HepG2 (cell line): Measurements from ENCODE around the gene CEP55. TPM values are rescaled to one million over a fixed set of nuclear protein-coding genes. Genes with fewer than 3 reads are reported as not detected.

Experiments used
- SOX13 ChIP-seq, 3 experiments: fragments of 450-650 bp in 1 of 3; sonication (generic) in 1 of 3; formaldehyde crosslinking in 1 of 3; IDR thresholded peaks in 2 of 3; conservative IDR thresholded peaks in 1 of 3; 2 replicates each; pipeline versions ENCODE4 v1.5.0 to v1.6.1; 2016 to 2020; ENCODE audit warnings: antibody characterized with exemption in 1 of 3, mild to moderate bottlenecking in 1 of 3, missing compliant biosample characterization in 1 of 3, missing genetic modification reagents in 1 of 3, moderate library complexity in 1 of 3
- SP5 ChIP-seq: IDR thresholded peaks from 2 replicates; pipeline ENCODE4 v1.6.1; 2016; ENCODE audit warnings: low read depth, borderline replicate concordance
- ZNF292 ChIP-seq: sonication (generic); formaldehyde crosslinking; IDR thresholded peaks from 2 replicates; pipeline ENCODE4 v1.8.1; 2022; ENCODE audit warnings: mild to moderate bottlenecking, low read depth, missing genetic modification reagents, borderline replicate concordance
- ZNF382 ChIP-seq: sonication (generic); formaldehyde crosslinking; IDR thresholded peaks from 2 replicates; pipeline ENCODE4 v1.5.0; 2020; ENCODE audit warnings: missing genetic modification reagents, mild to moderate bottlenecking, borderline replicate concordance
- ZNF629 ChIP-seq: sonication (generic); formaldehyde crosslinking; conservative IDR thresholded peaks from 2 replicates; pipeline ENCODE4 v1.5.0; 2020; ENCODE audit warnings: missing genetic modification reagents
- ZNF839 ChIP-seq: sonication (generic); formaldehyde crosslinking; IDR thresholded peaks from 2 replicates; pipeline ENCODE4 v1.4.0; 2020; ENCODE audit warnings: missing genetic modification reagents, mild to moderate bottlenecking, borderline replicate concordance
- polyA plus RNA-seq, 8 experiments: library from polyadenylated mRNA; depleted of rRNA in 3 of 8; stranded (reverse) in 7 of 8; unstranded in 1 of 8; fragments of >200 nt; fragmentation: Illumina TruSeq in 4 of 8; extraction: Trizol in 4 of 8; gene quantifications; 2 replicates each; pipeline versions ENCODE4 v1.2.1 to v1.2.3, GENCODE V29; 2011 to 2016; ENCODE audit warnings: low read depth in 4 of 8, missing spikeins in 1 of 8, mixed read lengths in 1 of 8; ENCODE audit not compliant: insufficient read depth in 1 of 8
- total RNA-seq, 5 experiments: library from RNA; depleted of rRNA; stranded (reverse); fragments of >200 nt; fragmentation: Illumina TruSeq; extraction: Trizol; gene quantifications; 2 replicates each; pipeline ENCODE4 v1.2.3, GENCODE V29; 2016; ENCODE audit warnings: low read depth in 1 of 5
- TF ChIP-seq, protein P1 (sequence below): sonication (generic); formaldehyde crosslinking; IDR thresholded peaks from 2 replicates; pipeline ENCODE4 v1.5.0; 2020; ENCODE audit warnings: mild to moderate bottlenecking, missing genetic modification reagents, borderline replicate concordance
- TF ChIP-seq, protein P2 (sequence below): sonication (generic); formaldehyde crosslinking; conservative IDR thresholded peaks from 2 replicates; pipeline ENCODE4 v1.8.1; 2023; ENCODE audit warnings: missing genetic modification reagents
- TF ChIP-seq, protein P3 (sequence below): sonication (generic); formaldehyde crosslinking; IDR thresholded peaks from 2 replicates; pipeline ENCODE4 v1.4.0; 2020; ENCODE audit warnings: missing genetic modification reagents
- TF ChIP-seq, protein P4 (sequence below): sonication (generic); formaldehyde crosslinking; IDR thresholded peaks from 2 replicates; pipeline ENCODE4 v1.8.1; 2022; ENCODE audit warnings: mild to moderate bottlenecking, missing genetic modification reagents
- TF ChIP-seq, protein P5 (sequence below): sonication (generic); formaldehyde crosslinking; IDR thresholded peaks from 2 replicates; pipeline ENCODE4 v1.5.1; 2020; ENCODE audit warnings: missing genetic modification reagents, mild to moderate bottlenecking, borderline replicate concordance

CEP55 gene
- total and polyA plus RNA-seq, 2 of the 13 experiments (the other 11 are each of a cell fraction or from before 2014, with no cell fraction given) = 6.5 to 17.1 TPM

DNA sequence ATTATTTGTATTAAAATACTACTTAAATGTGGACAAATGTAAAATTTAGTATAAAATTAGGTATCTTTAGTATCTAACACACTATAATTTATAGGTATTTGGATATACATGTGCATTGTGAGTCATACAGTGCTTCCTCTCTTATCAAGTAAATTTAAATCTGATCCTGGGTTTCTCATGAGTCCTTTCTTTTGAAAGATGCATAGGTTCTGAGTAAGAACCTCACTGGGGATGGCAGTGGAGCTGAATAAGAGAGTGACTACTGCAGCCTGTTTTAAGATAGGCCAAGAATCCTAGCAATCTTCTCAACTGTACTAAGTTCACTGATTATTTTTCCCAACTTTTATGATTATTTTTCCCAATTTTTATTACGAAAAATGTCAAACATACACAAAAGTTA is 16.2 kb downstream of the CEP55 start (continued):
- TF ChIP-seq, protein P1, sequence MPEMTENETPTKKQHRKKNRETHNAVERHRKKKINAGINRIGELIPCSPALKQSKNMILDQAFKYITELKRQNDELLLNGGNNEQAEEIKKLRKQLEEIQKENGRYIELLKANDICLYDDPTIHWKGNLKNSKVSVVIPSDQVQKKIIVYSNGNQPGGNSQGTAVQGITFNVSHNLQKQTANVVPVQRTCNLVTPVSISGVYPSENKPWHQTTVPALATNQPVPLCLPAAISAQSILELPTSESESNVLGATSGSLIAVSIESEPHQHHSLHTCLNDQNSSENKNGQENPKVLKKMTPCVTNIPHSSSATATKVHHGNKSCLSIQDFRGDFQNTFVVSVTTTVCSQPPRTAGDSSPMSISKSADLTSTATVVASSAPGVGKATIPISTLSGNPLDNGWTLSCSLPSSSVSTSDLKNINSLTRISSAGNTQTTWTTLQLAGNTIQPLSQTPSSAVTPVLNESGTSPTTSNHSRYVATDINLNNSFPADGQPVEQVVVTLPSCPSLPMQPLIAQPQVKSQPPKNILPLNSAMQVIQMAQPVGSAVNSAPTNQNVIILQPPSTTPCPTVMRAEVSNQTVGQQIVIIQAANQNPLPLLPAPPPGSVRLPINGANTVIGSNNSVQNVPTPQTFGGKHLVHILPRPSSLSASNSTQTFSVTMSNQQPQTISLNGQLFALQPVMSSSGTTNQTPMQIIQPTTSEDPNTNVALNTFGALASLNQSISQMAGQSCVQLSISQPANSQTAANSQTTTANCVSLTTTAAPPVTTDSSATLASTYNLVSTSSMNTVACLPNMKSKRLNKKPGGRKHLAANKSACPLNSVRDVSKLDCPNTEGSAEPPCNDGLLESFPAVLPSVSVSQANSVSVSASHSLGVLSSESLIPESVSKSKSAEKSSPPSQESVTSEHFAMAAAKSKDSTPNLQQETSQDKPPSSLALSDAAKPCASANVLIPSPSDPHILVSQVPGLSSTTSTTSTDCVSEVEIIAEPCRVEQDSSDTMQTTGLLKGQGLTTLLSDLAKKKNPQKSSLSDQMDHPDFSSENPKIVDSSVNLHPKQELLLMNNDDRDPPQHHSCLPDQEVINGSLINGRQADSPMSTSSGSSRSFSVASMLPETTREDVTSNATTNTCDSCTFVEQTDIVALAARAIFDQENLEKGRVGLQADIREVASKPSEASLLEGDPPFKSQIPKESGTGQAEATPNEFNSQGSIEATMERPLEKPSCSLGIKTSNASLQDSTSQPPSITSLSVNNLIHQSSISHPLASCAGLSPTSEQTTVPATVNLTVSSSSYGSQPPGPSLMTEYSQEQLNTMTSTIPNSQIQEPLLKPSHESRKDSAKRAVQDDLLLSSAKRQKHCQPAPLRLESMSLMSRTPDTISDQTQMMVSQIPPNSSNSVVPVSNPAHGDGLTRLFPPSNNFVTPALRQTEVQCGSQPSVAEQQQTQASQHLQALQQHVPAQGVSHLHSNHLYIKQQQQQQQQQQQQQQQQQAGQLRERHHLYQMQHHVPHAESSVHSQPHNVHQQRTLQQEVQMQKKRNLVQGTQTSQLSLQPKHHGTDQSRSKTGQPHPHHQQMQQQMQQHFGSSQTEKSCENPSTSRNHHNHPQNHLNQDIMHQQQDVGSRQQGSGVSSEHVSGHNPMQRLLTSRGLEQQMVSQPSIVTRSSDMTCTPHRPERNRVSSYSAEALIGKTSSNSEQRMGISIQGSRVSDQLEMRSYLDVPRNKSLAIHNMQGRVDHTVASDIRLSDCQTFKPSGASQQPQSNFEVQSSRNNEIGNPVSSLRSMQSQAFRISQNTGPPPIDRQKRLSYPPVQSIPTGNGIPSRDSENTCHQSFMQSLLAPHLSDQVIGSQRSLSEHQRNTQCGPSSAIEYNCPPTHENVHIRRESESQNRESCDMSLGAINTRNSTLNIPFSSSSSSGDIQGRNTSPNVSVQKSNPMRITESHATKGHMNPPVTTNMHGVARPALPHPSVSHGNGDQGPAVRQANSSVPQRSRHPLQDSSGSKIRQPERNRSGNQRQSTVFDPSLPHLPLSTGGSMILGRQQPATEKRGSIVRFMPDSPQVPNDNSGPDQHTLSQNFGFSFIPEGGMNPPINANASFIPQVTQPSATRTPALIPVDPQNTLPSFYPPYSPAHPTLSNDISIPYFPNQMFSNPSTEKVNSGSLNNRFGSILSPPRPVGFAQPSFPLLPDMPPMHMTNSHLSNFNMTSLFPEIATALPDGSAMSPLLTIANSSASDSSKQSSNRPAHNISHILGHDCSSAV (CRISPR knock-in tag) = no peak
- TF ChIP-seq ZNF839 (CRISPR knock-in tag) (no peak), ZNF629 (CRISPR knock-in tag) (no peak), ZNF382 (CRISPR knock-in tag) (no peak), SP5 (CRISPR knock-in tag) (no peak), ZNF292 (no peak), SOX13 (IDR thresholded peaks at IDR 0.05) (no peak), SOX13 (CRISPR knock-in tag; conservative IDR thresholded peaks at IDR 0.05 in 1 of 2, IDR thresholded peaks at IDR 0.05 in 1 of 2) (no peak)
- TF ChIP-seq, protein P2, sequence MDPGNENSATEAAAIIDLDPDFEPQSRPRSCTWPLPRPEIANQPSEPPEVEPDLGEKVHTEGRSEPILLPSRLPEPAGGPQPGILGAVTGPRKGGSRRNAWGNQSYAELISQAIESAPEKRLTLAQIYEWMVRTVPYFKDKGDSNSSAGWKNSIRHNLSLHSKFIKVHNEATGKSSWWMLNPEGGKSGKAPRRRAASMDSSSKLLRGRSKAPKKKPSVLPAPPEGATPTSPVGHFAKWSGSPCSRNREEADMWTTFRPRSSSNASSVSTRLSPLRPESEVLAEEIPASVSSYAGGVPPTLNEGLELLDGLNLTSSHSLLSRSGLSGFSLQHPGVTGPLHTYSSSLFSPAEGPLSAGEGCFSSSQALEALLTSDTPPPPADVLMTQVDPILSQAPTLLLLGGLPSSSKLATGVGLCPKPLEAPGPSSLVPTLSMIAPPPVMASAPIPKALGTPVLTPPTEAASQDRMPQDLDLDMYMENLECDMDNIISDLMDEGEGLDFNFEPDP = no peak
- TF ChIP-seq, protein P3, sequence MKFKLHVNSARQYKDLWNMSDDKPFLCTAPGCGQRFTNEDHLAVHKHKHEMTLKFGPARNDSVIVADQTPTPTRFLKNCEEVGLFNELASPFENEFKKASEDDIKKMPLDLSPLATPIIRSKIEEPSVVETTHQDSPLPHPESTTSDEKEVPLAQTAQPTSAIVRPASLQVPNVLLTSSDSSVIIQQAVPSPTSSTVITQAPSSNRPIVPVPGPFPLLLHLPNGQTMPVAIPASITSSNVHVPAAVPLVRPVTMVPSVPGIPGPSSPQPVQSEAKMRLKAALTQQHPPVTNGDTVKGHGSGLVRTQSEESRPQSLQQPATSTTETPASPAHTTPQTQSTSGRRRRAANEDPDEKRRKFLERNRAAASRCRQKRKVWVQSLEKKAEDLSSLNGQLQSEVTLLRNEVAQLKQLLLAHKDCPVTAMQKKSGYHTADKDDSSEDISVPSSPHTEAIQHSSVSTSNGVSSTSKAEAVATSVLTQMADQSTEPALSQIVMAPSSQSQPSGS = no peak
- TF ChIP-seq, protein P4, sequence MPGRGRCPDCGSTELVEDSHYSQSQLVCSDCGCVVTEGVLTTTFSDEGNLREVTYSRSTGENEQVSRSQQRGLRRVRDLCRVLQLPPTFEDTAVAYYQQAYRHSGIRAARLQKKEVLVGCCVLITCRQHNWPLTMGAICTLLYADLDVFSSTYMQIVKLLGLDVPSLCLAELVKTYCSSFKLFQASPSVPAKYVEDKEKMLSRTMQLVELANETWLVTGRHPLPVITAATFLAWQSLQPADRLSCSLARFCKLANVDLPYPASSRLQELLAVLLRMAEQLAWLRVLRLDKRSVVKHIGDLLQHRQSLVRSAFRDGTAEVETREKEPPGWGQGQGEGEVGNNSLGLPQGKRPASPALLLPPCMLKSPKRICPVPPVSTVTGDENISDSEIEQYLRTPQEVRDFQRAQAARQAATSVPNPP (CRISPR knock-in tag) = no peak
- TF ChIP-seq, protein P5, sequence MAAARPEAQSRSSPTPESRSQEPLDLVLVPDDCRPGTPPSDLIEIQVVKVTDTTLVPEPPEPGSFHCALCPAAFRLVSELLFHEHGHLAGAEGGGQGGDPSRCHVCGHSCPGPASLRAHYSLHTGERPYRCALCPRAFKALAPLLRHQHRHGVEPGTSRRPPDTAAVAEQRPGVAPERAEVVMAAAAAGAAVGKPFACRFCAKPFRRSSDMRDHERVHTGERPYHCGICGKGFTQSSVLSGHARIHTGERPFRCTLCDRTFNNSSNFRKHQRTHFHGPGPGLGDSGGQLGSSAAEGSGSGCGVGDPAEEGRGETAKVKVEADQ (CRISPR knock-in tag) = no peak
